BLaER1 (cell line): Measurements from ENCODE around the gene OR13D1.
A peak's percentile ranks its signal among the peaks of the same experiment; 100 is the strongest.

Source experiments
- H3K27ac ChIP-seq: shearing (Covaris generic); formaldehyde crosslinking; 2 replicates; pipeline ENCODE4 v1.8.1; 2022
- H3K27me3 ChIP-seq: shearing (Covaris generic); formaldehyde crosslinking; 2 replicates; pipeline ENCODE4 v1.8.1; 2022
- H3K36me3 ChIP-seq: shearing (Covaris generic); formaldehyde crosslinking; 2 replicates; pipeline ENCODE4 v1.8.1; 2022
- H3K4me1 ChIP-seq: shearing (Covaris generic); formaldehyde crosslinking; 2 replicates; pipeline ENCODE4 v1.8.1; 2022
- H3K4me2 ChIP-seq: shearing (Covaris generic); formaldehyde crosslinking; 2 replicates; pipeline ENCODE4 v1.8.1; 2022
- H3K4me3 ChIP-seq: shearing (Covaris generic); formaldehyde crosslinking; 2 replicates; pipeline ENCODE4 v1.8.1; 2022
- H3K9ac ChIP-seq: shearing (Covaris generic); formaldehyde crosslinking; 2 replicates; pipeline ENCODE4 v1.8.1; 2022
- H3K9me3 ChIP-seq: shearing (Covaris generic); formaldehyde crosslinking; 2 replicates; pipeline ENCODE4 v1.8.1; 2022
- H4K20me1 ChIP-seq: shearing (Covaris generic); formaldehyde crosslinking; 2 replicates; pipeline ENCODE4 v1.8.1; 2022
- Cebpa-rat ChIP-seq: shearing (Covaris generic); IDR thresholded peaks from 2 replicates; pipeline ENCODE4 v1.8.1; 2022

The OR13D1 gene

DNA sequence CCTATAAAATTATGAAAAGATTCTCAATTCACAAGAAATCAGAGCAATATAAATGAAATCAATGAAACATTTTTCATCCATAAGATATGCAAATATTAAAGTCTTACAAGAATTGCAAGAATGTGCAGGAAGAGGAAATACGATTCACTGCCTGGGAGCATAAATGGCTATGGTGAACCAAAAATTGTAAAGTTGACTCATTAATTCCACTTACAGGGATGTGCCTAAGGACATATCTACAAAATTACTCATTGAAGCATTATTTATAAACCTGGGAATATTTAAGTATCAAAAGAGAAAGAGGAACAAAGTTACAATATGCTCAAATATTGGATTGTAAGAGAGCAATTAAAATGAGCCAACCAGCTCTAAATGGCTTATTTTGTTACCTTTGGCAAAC is 46.3 kb downstream of the OR13D1 start:
- Histone ChIP-seq H3K27me3 (no peaks in the 10 kb centered on the region), H3K4me3 (no peak overlapping the region), H3K4me1 (peaks cover 13% of the 10 kb centered on the region), H3K36me3 (no peaks in the 10 kb centered on the region), H3K9ac (no peak overlapping the region), H3K4me2 (peak overlapping the region; percentile 29; the same call in 1 of the 2 replicates), H4K20me1 (no peaks in the 10 kb centered on the region), H3K27ac (no peak overlapping the region), H3K9me3 (no peaks in the 10 kb centered on the region)
- no peak for TF ChIP-seq Cebpa-rat

DNA sequence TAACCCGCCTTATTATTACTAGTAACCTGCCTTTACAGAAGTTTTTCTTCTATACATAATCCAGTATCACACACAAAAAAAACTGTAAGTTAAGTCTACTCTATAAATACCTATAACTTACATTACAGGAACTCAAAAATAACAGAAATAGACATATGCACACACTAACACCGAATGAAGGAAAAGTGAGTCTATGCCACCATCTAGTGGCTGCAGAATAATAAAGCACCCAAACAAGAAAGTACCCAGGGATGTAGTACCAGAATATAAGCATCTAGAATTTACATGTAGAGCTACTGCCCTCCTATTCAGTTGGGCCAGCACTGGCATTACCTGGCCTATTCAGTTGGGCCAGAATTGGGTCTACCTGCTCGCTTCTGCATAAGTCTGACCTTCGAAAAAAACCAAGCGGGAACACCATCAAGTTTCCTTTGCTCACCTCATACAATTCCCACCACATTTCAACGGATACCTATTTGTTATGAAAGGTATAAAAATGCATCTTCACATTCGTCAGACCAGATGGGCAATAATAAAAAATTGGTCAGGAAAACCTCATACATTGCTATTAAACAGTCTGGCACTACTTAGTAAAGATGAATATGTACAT is 49.2 kb downstream of the OR13D1 start:
- no peak for TF ChIP-seq Cebpa-rat
- Histone ChIP-seq H3K9me3 (no peaks in the 10 kb centered on the region), H3K27ac (no peak overlapping the region), H3K4me3 (no peak overlapping the region), H3K4me2 (no peak overlapping the region), H3K27me3 (no peaks in the 10 kb centered on the region), H3K9ac (no peak overlapping the region), H3K36me3 (no peaks in the 10 kb centered on the region), H4K20me1 (no peaks in the 10 kb centered on the region), H3K4me1 (peaks cover 28% of the 10 kb centered on the region)
